GM12801 (cell line): ENCODE data around the gene ZKSCAN4.

ENCODE experiments used
- TF ChIP-seq, protein P1 (sequence below): IDR thresholded peaks from one replicate; pipeline ENCODE4 v1.5.1; 2011; ENCODE audit warnings: control low read depth; ENCODE audit not compliant: insufficient read length; ENCODE audit errors: extremely low read depth

Gene ZKSCAN4

DNA sequence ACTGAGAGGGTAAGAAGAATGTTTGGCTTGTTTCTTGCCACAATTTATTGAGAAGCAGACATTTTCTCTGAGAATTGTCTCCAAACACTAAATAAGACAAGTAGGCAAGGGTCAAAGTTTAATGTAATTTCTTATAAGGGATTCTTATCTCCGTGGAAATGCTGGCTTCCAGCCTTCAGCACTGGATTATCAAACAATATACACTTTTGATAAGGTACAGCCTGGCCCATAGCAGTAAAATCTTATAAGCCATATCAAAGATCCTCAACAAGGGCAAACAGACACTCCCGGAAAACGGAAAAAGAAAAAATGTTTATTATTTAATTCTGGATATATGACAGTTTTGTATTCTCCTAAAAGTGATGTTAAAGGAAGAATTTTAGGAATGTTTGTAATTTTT lies 45.5 kb downstream of the ZKSCAN4 start:
- TF ChIP-seq, protein P1, sequence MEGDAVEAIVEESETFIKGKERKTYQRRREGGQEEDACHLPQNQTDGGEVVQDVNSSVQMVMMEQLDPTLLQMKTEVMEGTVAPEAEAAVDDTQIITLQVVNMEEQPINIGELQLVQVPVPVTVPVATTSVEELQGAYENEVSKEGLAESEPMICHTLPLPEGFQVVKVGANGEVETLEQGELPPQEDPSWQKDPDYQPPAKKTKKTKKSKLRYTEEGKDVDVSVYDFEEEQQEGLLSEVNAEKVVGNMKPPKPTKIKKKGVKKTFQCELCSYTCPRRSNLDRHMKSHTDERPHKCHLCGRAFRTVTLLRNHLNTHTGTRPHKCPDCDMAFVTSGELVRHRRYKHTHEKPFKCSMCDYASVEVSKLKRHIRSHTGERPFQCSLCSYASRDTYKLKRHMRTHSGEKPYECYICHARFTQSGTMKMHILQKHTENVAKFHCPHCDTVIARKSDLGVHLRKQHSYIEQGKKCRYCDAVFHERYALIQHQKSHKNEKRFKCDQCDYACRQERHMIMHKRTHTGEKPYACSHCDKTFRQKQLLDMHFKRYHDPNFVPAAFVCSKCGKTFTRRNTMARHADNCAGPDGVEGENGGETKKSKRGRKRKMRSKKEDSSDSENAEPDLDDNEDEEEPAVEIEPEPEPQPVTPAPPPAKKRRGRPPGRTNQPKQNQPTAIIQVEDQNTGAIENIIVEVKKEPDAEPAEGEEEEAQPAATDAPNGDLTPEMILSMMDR, result no peak

DNA sequence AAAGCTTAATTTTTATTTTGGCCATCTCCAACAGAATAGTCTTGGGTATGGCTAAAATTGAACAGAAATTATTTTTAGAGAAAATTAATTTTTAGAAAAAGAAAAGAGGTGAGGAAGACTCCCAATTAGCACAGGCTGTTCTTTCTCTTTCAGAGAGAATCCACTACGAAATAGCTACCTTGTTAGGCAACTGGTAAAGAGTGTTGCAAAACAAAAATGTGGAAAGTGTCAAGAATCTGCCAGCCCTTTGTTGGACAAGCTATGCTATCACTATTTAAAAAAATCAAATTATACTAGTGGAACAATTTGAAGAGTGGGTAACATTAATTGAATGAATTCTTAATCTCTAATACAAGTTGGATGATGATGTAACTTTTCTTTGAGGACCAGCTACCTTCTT lies 46.2 kb downstream of the ZKSCAN4 start:
- TF ChIP-seq, protein P1, result no peak

DNA sequence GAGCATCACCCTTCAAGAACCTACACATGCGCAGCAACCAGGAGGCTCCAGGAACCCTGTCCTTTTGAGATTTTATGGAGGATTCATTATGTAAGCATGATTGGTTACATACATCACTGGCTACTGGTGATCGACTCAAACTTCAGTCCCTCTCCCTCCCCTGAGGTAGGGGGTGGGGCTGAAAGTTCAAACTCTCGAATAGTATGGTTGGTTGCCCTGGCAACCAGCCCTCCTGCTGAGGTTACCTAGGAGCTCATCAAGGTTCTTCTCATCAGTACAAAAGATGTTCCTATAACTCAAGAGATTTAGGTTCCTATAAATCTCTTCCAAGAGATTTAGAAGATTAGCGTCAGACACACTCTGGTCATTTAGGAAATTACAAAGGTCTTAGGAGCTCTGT lies 48.9 kb downstream of the ZKSCAN4 start:
- TF ChIP-seq, protein P1, result no peak

DNA sequence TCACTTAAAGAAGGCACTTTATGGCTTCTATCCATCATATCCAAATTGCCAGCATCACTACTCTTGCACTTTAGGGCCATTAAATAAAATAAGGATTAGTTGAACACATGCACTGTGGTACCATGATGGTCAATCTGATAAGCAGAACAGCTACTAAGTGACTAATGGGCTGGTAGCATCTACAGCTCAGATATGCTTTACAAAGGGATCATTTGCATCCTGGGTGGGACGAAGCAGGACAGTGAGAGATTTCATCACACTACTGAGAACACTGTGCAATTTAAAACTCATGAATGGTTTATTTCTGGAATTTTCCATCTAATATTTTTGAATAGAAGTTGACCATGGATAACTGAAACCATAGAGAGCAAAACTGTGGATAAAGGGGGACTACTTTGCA lies 52.0 kb downstream of the ZKSCAN4 start:
- TF ChIP-seq, protein P1, result no peak
